ENCODE data around the gene ASB8. TPM values are rescaled to one million over a fixed set of nuclear protein-coding genes. Genes with fewer than 3 reads are reported as not detected.

The ASB8 gene
- total and polyA plus RNA-seq, 11 donors = 24.9 to 97.6 (median 79.1) TPM

GRCh38 chr12:48145981-48146380, 11.3 kb downstream of the ASB8 start:
- H3K4me1 ChIP-seq = peaks cover 0 to 55% (median 17%) of the 10 kb centered on the region in 12 donors
- no peak for DNase-seq
- H3K27ac ChIP-seq = peak overlapping the region; percentile 4 to 85 (median 66)

GRCh38 chr12:48143898-48144297, 13.4 kb downstream of the ASB8 start:
- Histone ChIP-seq H3K27ac (peak overlapping the region in 2 of 12 donors; percentile 13), H3K27me3 (no peaks in the 10 kb centered on the region), H3K9me3 (no peaks in the 10 kb centered on the region), H3K4me3 (no peak overlapping the region), H3K36me3 (peaks cover 0 to 100% (median 98%) of the 10 kb centered on the region in 9 donors), H3K4me1 (peaks cover 0 to 55% (median 17%) of the 10 kb centered on the region in 12 donors)
- intact Hi-C loops (cut with DNase I) = no loop called here
- ATAC-seq (no peak), DNase-seq (no peak)
- no peak for TF ChIP-seq POLR2A (IDR thresholded peaks at IDR 0.05)
- TF ChIP-seq CTCF (IDR thresholded peaks at IDR 0.05) = no peak
- WGBS, 4 donors = 68 to 88% (median 77%) methylated on average over 2 of the region's 2 CpGs

More at GRCh38 chr12:48145981-48146380, 11.3 kb downstream of the ASB8 start:
- Histone ChIP-seq H3K9me3 (no peaks in the 10 kb centered on the region), H3K27me3 (no peaks in the 10 kb centered on the region), H3K4me3 (no peak overlapping the region), H3K36me3 (peaks cover 0 to 100% (median 98%) of the 10 kb centered on the region in 9 donors)
- peak; percentile 77 to 90 (median 82) for ATAC-seq
- intact Hi-C loops (cut with DNase I) = no loop called here
- no peak for TF ChIP-seq CTCF (IDR thresholded peaks at IDR 0.05)
- peak in 1 of 2 donors; percentile 22 for TF ChIP-seq POLR2A (IDR thresholded peaks at IDR 0.05)
- 17 to 45% (median 29%) methylated on average over 1 of the region's 1 CpG for WGBS, 4 donors

GRCh38 chr12:48142818-48143674, 14.3 kb downstream of the ASB8 start:
- intact Hi-C loops (cut with DNase I) = no loop called here
- ATAC-seq (no peak), DNase-seq (no peak)
- Histone ChIP-seq H3K9me3 (no peaks in the 10 kb centered on the region), H3K27ac (peak overlapping the region in 2 of 12 donors; percentile 13 to 39), H3K4me1 (peaks cover 0 to 54% (median 15%) of the 10 kb centered on the region in 12 donors), H3K4me3 (no peak overlapping the region), H3K36me3 (peaks cover 0 to 100% (median 97%) of the 10 kb centered on the region in 9 donors), H3K27me3 (no peaks in the 10 kb centered on the region)
- 62 to 83% (median 76%) methylated on average over 7 of the region's 7 CpGs for WGBS, 4 donors
- TF ChIP-seq POLR2A (IDR thresholded peaks at IDR 0.05) (no peak), CTCF (IDR thresholded peaks at IDR 0.05) (no peak)

- peaks cover 0 to 32% (median 6%) of the 10 kb centered on the region in 12 donors for H3K4me1 ChIP-seq
- DNase-seq (no peak), ATAC-seq (no peak)
- no peak overlapping the region for H3K4me3 ChIP-seq
- H3K9me3 ChIP-seq = no peaks in the 10 kb centered on the region
- WGBS, 4 donors = 89 to 94% (median 93%) methylated on average over 5 of the region's 5 CpGs
- TF ChIP-seq CTCF (IDR thresholded peaks at IDR 0.05) (no peak), POLR2A (IDR thresholded peaks at IDR 0.05) (no peak)
- intact Hi-C loops (cut with DNase I) = no loop called here
- no peaks in the 10 kb centered on the region for H3K27me3 ChIP-seq
- H3K36me3 ChIP-seq = peaks cover 0 to 100% (median 91%) of the 10 kb centered on the region in 9 donors
- no peak overlapping the region for H3K27ac ChIP-seq
These were observed 22.3 kb downstream of the ASB8 start for GRCh38 chr12:48135027-48135426.

Measured in heart left ventricle (tissue), 16 donors.